Psoas muscle (tissue), 8 donors: ENCODE data around the gene SIGLEC8. TPM values are rescaled to one million over a fixed set of nuclear protein-coding genes. Genes with fewer than 3 reads are reported as not detected.

Experiments used
- ATAC-seq, 4 donors: fragments of 200-7000 bp; cut with Tn5 transposase; one replicate each; pipeline ENCODE4 v1.9.1; 2020; ENCODE audit warnings: moderate library complexity in 3 of 4, mild to moderate bottlenecking in 2 of 4
- DNase-seq, 2 donors: peaks; one replicate each; pipeline ENCODE4 v3.0.0-alpha.2; 2020
- H3K27ac ChIP-seq: fragments of 200-600 bp; one replicate; pipeline ENCODE4 v1.8.0; 2022
- H3K27me3 ChIP-seq, 3 donors: fragments of 200-600 bp in 1 of 3; one replicate each; pipeline versions ENCODE4 v1.6.1 to v1.8.0; 2013 to 2022; ENCODE audit warnings: low read length in 2 of 3, mild to moderate bottlenecking in 2 of 3, moderate library complexity in 1 of 3; ENCODE audit not compliant: insufficient read depth in 3 of 3
- H3K36me3 ChIP-seq, 2 donors: fragments of 200-600 bp in 1 of 2; one replicate each; pipeline versions ENCODE4 v1.6.1 to v1.8.0; 2013 to 2022; ENCODE audit warnings: low read depth in 1 of 2, mild to moderate bottlenecking in 1 of 2, moderate library complexity in 1 of 2; ENCODE audit not compliant: insufficient read depth in 1 of 2
- H3K4me1 ChIP-seq: fragments of 200-600 bp; one replicate; pipeline ENCODE4 v1.8.0; 2022
- H3K4me3 ChIP-seq: fragments of 200-600 bp; one replicate; pipeline ENCODE4 v1.8.0; 2022; ENCODE audit warnings: mild to moderate bottlenecking
- H3K9me3 ChIP-seq: fragments of 200-600 bp; one replicate; pipeline ENCODE4 v1.8.0; 2022
- WGBS, 3 donors: extraction: QIAGEN DNeasy Blood & Tissue Kit; methylation state at CpG; one replicate each; pipeline versions ENCODE4 v1.1.6 to v1.1.7; 2013; 5-methylcytosine and 5-hydroxymethylcytosine counted together
- intact Hi-C, 2 donors: fragments of 100-400 bp; cut with DNase I; formaldehyde crosslinking; loops; one replicate each; pipeline versions ENCODE4 v1.11.0 to v1.14.2; 2022
- polyA plus RNA-seq, 3 donors: library from polyadenylated mRNA; stranded (reverse); fragments of 200-250 nt; gene quantifications; one replicate each; pipeline ENCODE4 v1.2.3, GENCODE V29; 2013
- total RNA-seq, 4 donors: library from RNA; stranded (reverse); fragmentation: NEBNext Ultra II Directional in 2 of 4; extraction: Animal tissue kit (Norgen Biotek cat#: 25700) in 2 of 4; gene quantifications; one replicate each; pipeline versions ENCODE4 v1.2.1 to v1.2.4, GENCODE V29; 2021 to 2023
- TF ChIP-seq, protein P1 (sequence below): fragments of 200-600 bp; IDR thresholded peaks from one replicate; pipeline ENCODE4 v1.8.0; 2022; ENCODE audit warnings: antibody characterized with exemption
- donor health status: healthy with polysubstance abuse.
- donor health status: DM: no; HTN: no; CAD: no; lungs with moderate emphysema.
- donor health status: Bipolar disorder and iron deficiency.
- donor health status: healthy.
- donor health status: DM: yes; HTN: yes; CAD: no.
- donor health status: DM: no; HTN: no; CAD: no.
- donor health status: DM: no; HTN: no; CAD: no.
- donor health status: DM: yes; HTN: yes; CAD: no.

The SIGLEC8 gene
- total and polyA plus RNA-seq, 7 donors, result 0.03 to 0.14 (median 0.11) TPM; not detected in 3

GRCh38 chr19:51461723-51462161 is 3.5 kb upstream of the SIGLEC8 start:
- no peaks in the 10 kb centered on the region for H3K4me1 ChIP-seq
- no peaks in the 10 kb centered on the region for H3K36me3 ChIP-seq
- 63 to 65% (median 63%) methylated on average over 8 of the region's 8 CpGs for WGBS, 3 donors
- intact Hi-C loops, result no loop called here
- H3K9me3 ChIP-seq, result no peaks in the 10 kb centered on the region
- peaks cover 0 to 15% (median 3%) of the 10 kb centered on the region in 3 donors for H3K27me3 ChIP-seq
- no peak overlapping the region for H3K4me3 ChIP-seq
- DNase-seq (no peak), ATAC-seq (no peak)
- TF ChIP-seq, protein P1, sequence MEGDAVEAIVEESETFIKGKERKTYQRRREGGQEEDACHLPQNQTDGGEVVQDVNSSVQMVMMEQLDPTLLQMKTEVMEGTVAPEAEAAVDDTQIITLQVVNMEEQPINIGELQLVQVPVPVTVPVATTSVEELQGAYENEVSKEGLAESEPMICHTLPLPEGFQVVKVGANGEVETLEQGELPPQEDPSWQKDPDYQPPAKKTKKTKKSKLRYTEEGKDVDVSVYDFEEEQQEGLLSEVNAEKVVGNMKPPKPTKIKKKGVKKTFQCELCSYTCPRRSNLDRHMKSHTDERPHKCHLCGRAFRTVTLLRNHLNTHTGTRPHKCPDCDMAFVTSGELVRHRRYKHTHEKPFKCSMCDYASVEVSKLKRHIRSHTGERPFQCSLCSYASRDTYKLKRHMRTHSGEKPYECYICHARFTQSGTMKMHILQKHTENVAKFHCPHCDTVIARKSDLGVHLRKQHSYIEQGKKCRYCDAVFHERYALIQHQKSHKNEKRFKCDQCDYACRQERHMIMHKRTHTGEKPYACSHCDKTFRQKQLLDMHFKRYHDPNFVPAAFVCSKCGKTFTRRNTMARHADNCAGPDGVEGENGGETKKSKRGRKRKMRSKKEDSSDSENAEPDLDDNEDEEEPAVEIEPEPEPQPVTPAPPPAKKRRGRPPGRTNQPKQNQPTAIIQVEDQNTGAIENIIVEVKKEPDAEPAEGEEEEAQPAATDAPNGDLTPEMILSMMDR, result no peak
- no peak overlapping the region for H3K27ac ChIP-seq

- H3K27ac ChIP-seq, result no peak overlapping the region
- H3K9me3 ChIP-seq, result no peaks in the 10 kb centered on the region
- H3K36me3 ChIP-seq, result no peaks in the 10 kb centered on the region
- H3K4me1 ChIP-seq, result no peaks in the 10 kb centered on the region
- TF ChIP-seq, protein P1, result no peak
- H3K4me3 ChIP-seq, result peak overlapping the region; percentile 22
- intact Hi-C loops, result no loop called here
- ATAC-seq, result no peak
- peaks cover 0 to 12% (median 3%) of the 10 kb centered on the region in 3 donors for H3K27me3 ChIP-seq
- 53 to 56% (median 53%) methylated on average over 13 of the region's 13 CpGs for WGBS, 3 donors
- no peak for DNase-seq
Measured at GRCh38 chr19:51460164-51460992, 2.1 kb upstream of the SIGLEC8 start.

GRCh38 chr19:51458899-51459505 is 748 bp upstream of the SIGLEC8 start:
- intact Hi-C loops, result no loop called here
- Histone ChIP-seq H3K36me3 (no peaks in the 10 kb centered on the region), H3K4me3 (no peak overlapping the region), H3K4me1 (no peaks in the 10 kb centered on the region), H3K27ac (no peak overlapping the region), H3K9me3 (no peaks in the 10 kb centered on the region), H3K27me3 (peaks cover 0 to 12% (median 4%) of the 10 kb centered on the region in 3 donors)
- ATAC-seq (no peak), DNase-seq (no peak)
- TF ChIP-seq, protein P1, result no peak
- 70 to 74% (median 73%) methylated on average over 13 to 14 of the region's 14 CpGs for WGBS, 3 donors

GRCh38 chr19:51457351-51458013 is 772 bp downstream of the SIGLEC8 start:
- Histone ChIP-seq H3K9me3 (no peaks in the 10 kb centered on the region), H3K36me3 (no peaks in the 10 kb centered on the region), H3K4me1 (no peaks in the 10 kb centered on the region), H3K27me3 (peaks cover 0 to 5% (median 2%) of the 10 kb centered on the region in 3 donors), H3K4me3 (no peak overlapping the region), H3K27ac (no peak overlapping the region)
- ATAC-seq (no peak), DNase-seq (no peak)
- TF ChIP-seq, protein P1, result no peak
- intact Hi-C loops, result no loop called here
- 68 to 78% (median 76%) methylated on average over 9 to 11 of the region's 11 CpGs for WGBS, 3 donors
